GM12874 (cell line): ENCODE data around the gene DTWD2.

ENCODE experiments used
- CTCF ChIP-seq: IDR thresholded peaks from 2 replicates; pipeline ENCODE4 v1.5.1; 2011; ENCODE audit warnings: low read depth, mild to moderate bottlenecking, control low read depth, low read length, moderate library complexity; ENCODE audit not compliant: insufficient read depth

Gene DTWD2

GRCh38 chr5:118923295-118924005 is 64.9 kb downstream of the DTWD2 start:
- TF ChIP-seq CTCF = no peak

GRCh38 chr5:118921866-118922265 is 66.5 kb downstream of the DTWD2 start:
- TF ChIP-seq CTCF = no peak

- no peak for TF ChIP-seq CTCF
Measured at GRCh38 chr5:118919016-118919415, 69.3 kb downstream of the DTWD2 start.

- TF ChIP-seq CTCF = no peak
Measured at GRCh38 chr5:118918232-118918631, 70.1 kb downstream of the DTWD2 start.

- no peak for TF ChIP-seq CTCF
Measured at GRCh38 chr5:118906947-118907346, 81.4 kb downstream of the DTWD2 start.

- no peak for TF ChIP-seq CTCF
Measured at GRCh38 chr5:118905196-118905595, 83.2 kb downstream of the DTWD2 start.

GRCh38 chr5:118902656-118903438 is 85.5 kb downstream of the DTWD2 start:
- no peak for TF ChIP-seq CTCF
